HFFc6 (cell line): ENCODE measurements around the gene TWF2. TPM values are rescaled to one million over a fixed set of nuclear protein-coding genes. Genes with fewer than 3 reads are reported as not detected.
A peak's percentile ranks its signal among the peaks of the same experiment; 100 is the strongest.

ENCODE experiments used
- DNase-seq: peaks from one replicate; pipeline ENCODE4 v3.0.0-alpha.2; 2018
- H3K27ac Mint-ChIP-seq: 2 replicates; pipeline ENCODE4 v1.8.0; 2020; ENCODE audit warnings: mild to moderate bottlenecking, mixed read lengths
- H3K27me3 Mint-ChIP-seq: 2 replicates; pipeline ENCODE4 v1.8.0; 2021; ENCODE audit warnings: mild to moderate bottlenecking, moderate library complexity, mixed read lengths; ENCODE audit not compliant: insufficient read depth
- H3K36me3 Mint-ChIP-seq: 2 replicates; pipeline ENCODE4 v1.8.0; 2021; ENCODE audit warnings: low read depth, mixed read lengths
- H3K4me1 Mint-ChIP-seq: 2 replicates; pipeline ENCODE4 v1.8.0; 2020; ENCODE audit warnings: low read depth, mixed read lengths
- H3K4me3 Mint-ChIP-seq: 2 replicates; pipeline ENCODE4 v1.8.0; 2020; ENCODE audit warnings: mild to moderate bottlenecking, moderate library complexity, mixed read lengths
- H3K9me3 Mint-ChIP-seq: 2 replicates; pipeline ENCODE4 v1.8.0; 2020; ENCODE audit warnings: mild to moderate bottlenecking, mixed read lengths
- CTCF ChIP-seq: fragments of 200-600 bp; sonication (generic); IDR thresholded peaks from 2 replicates; pipeline ENCODE4 v1.5.0; 2021; ENCODE audit warnings: antibody characterized with exemption, mild to moderate bottlenecking
- total RNA-seq, 6 experiments: library from RNA; stranded (reverse); fragmentation: NEBNext Ultra II Directional; extraction: Animal tissue kit (Norgen Biotek cat#: 25700); gene quantifications; 2 replicates in 1 of 6; 3 replicates in 5 of 6; pipeline ENCODE4 v1.2.3, GENCODE V29; 2021

TWF2 gene
- total RNA-seq, 6 experiments from 2014 or later: 73.9 to 83.0 (median 80.7) TPM

- Mint-ChIP-seq H3K36me3 (peaks cover 45% of the 10 kb centered on the region), H3K27ac (peak overlapping the region; percentile 2; the same call in 1 of the 2 replicates)
Measured at GRCh38 chr3:52268036-52268435, 29.1 kb upstream of the TWF2 start.

GRCh38 chr3:52265387-52265786, 26.4 kb upstream of the TWF2 start:
- no peak for DNase-seq
- Mint-ChIP-seq H3K4me1 (peaks cover 10% of the 10 kb centered on the region), H3K4me3 (no peak overlapping the region), H3K27me3 (peaks cover 1% of the 10 kb centered on the region; the same call in 1 of the 2 replicates), H3K27ac (no peak overlapping the region), H3K36me3 (peaks cover 52% of the 10 kb centered on the region), H3K9me3 (no peaks in the 10 kb centered on the region)
- peak; percentile 30; the same call in 1 of the 2 replicates for TF ChIP-seq CTCF

More at GRCh38 chr3:52268036-52268435, 29.1 kb upstream of the TWF2 start:
- peaks cover 32% of the 10 kb centered on the region for H3K4me1 Mint-ChIP-seq
- DNase-seq: no peak
- peaks cover 1% of the 10 kb centered on the region; the same call in 1 of the 2 replicates for H3K27me3 Mint-ChIP-seq
- H3K4me3 Mint-ChIP-seq: no peak overlapping the region
- no peaks in the 10 kb centered on the region for H3K9me3 Mint-ChIP-seq
- TF ChIP-seq CTCF: no peak

GRCh38 chr3:52262447-52262846, 23.5 kb upstream of the TWF2 start:
- peaks cover 61% of the 10 kb centered on the region for H3K36me3 Mint-ChIP-seq
- no peak overlapping the region for H3K4me3 Mint-ChIP-seq
- H3K4me1 Mint-ChIP-seq: peaks cover 11% of the 10 kb centered on the region
- H3K27me3 Mint-ChIP-seq: peaks cover 1% of the 10 kb centered on the region; the same call in 1 of the 2 replicates
- no peak for DNase-seq
- H3K9me3 Mint-ChIP-seq: no peaks in the 10 kb centered on the region
- H3K27ac Mint-ChIP-seq: no peak overlapping the region
- TF ChIP-seq CTCF: no peak

GRCh38 chr3:52259448-52259847, 20.5 kb upstream of the TWF2 start:
- H3K36me3 Mint-ChIP-seq: peaks cover 47% of the 10 kb centered on the region

GRCh38 chr3:52259035-52259434, 20.1 kb upstream of the TWF2 start:
- Mint-ChIP-seq H3K27me3 (no peaks in the 10 kb centered on the region), H3K27ac (peak overlapping the region; percentile 48; the same call in 1 of the 2 replicates), H3K9me3 (no peaks in the 10 kb centered on the region), H3K36me3 (peaks cover 44% of the 10 kb centered on the region), H3K4me3 (no peak overlapping the region), H3K4me1 (peaks cover 8% of the 10 kb centered on the region)
- TF ChIP-seq CTCF: no peak
- no peak for DNase-seq

More at GRCh38 chr3:52259448-52259847, 20.5 kb upstream of the TWF2 start:
- no peak overlapping the region for H3K4me3 Mint-ChIP-seq
- DNase-seq: no peak
- H3K27me3 Mint-ChIP-seq: no peaks in the 10 kb centered on the region
- H3K27ac Mint-ChIP-seq: peak overlapping the region; percentile 48; the same call in 1 of the 2 replicates
- H3K4me1 Mint-ChIP-seq: peaks cover 8% of the 10 kb centered on the region
- no peak for TF ChIP-seq CTCF
- H3K9me3 Mint-ChIP-seq: no peaks in the 10 kb centered on the region
